ENCODE results near the gene MPPED2. TPM values are rescaled to one million over a fixed set of nuclear protein-coding genes. Genes with fewer than 3 reads are reported as not detected.

MPPED2 gene
- total and polyA plus RNA-seq, 4 experiments from 2014 or later, result not detected

- ChIA-PET POLR2A (ENCODE audit: partially characterized antibody) (no interaction called here), CTCF (ENCODE audit: partially characterized antibody) (no interaction called here)
- H3K36me3 Mint-ChIP-seq, result no peaks in the 10 kb centered on the region
- no peak for DNase-seq
- Histone ChIP-seq H3K4me1 (ENCODE audit: insufficient read depth, low read length) (no peaks in the 10 kb centered on the region), H3K9me3 (ENCODE audit: control insufficient read depth in 1 of 2, low read length in 2 of 2) (no peaks in the 10 kb centered on the region), H3K27me3 (ENCODE audit: insufficient read depth, low read length) (no peaks in the 10 kb centered on the region), H3K27ac (ENCODE audit: low read depth, low read length) (no peak overlapping the region), H3K4me3 (ENCODE audit: low read length in 2 of 2) (no peak overlapping the region), H3K36me3 (ENCODE audit: insufficient read depth, low read length) (no peaks in the 10 kb centered on the region)
- H3K27me3 Mint-ChIP-seq, result peaks cover 5 to 8% of the 10 kb centered on the region in 2 donors
- H3K4me3 Mint-ChIP-seq, result no peak overlapping the region
- H3K9me3 Mint-ChIP-seq, result peaks cover 0 to 2% (median 0%) of the 10 kb centered on the region in 8 donors
- H3K4me1 Mint-ChIP-seq, result no peaks in the 10 kb centered on the region
- H3K27ac Mint-ChIP-seq, result no peak overlapping the region
- intact Hi-C loops (cut with micrococcal nuclease), result no loop called here
Observed at GRCh38 chr11:30485222-30485621, 100.9 kb downstream of the MPPED2 start.

DNA sequence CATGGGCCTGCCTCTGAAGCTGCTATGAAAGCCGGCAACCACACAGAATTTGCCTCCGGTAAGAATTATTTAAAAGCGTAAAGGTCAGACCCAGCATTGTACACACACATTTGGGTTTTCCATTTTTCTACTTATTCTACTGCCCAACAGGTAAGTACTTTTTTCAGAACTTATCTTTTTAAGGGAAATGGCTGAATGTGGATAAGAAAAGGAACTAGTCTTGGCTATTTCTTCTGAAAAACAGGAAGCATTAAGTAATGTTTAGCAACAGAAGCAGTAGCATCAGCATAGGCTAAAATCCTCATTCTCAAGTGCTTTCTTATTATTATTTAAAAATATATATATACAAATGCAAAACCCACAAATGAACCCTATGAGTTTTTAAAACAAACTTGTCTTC lies 103.1 kb downstream of the MPPED2 start:
- H3K27me3 ChIP-seq (ENCODE audit: insufficient read depth, low read length), result no peaks in the 10 kb centered on the region
- no peaks in the 10 kb centered on the region for H3K36me3 ChIP-seq (ENCODE audit: insufficient read depth, low read length)
- no peak for DNase-seq
- H3K36me3 Mint-ChIP-seq, result no peaks in the 10 kb centered on the region
- peaks cover 3 to 10% of the 10 kb centered on the region in 2 donors for H3K27me3 Mint-ChIP-seq
- intact Hi-C loops (cut with micrococcal nuclease), result no loop called here
- ChIA-PET POLR2A (ENCODE audit: partially characterized antibody) (no interaction called here), CTCF (ENCODE audit: partially characterized antibody) (no interaction called here)
- peaks cover 0 to 2% (median 0%) of the 10 kb centered on the region in 8 donors for H3K9me3 Mint-ChIP-seq
- H3K27ac ChIP-seq (ENCODE audit: low read depth, low read length), result no peak overlapping the region
- H3K4me3 ChIP-seq (ENCODE audit: low read length in 2 of 2), result no peak overlapping the region
- H3K9me3 ChIP-seq (ENCODE audit: control insufficient read depth in 1 of 2, low read length in 2 of 2), result no peaks in the 10 kb centered on the region
- H3K4me3 Mint-ChIP-seq, result no peak overlapping the region
- no peaks in the 10 kb centered on the region for H3K4me1 Mint-ChIP-seq
- no peak overlapping the region for H3K27ac Mint-ChIP-seq
- no peaks in the 10 kb centered on the region for H3K4me1 ChIP-seq (ENCODE audit: insufficient read depth, low read length)

GRCh38 chr11:30481796-30482195 lies 104.4 kb downstream of the MPPED2 start:
- H3K4me3 Mint-ChIP-seq, result no peak overlapping the region

DNA sequence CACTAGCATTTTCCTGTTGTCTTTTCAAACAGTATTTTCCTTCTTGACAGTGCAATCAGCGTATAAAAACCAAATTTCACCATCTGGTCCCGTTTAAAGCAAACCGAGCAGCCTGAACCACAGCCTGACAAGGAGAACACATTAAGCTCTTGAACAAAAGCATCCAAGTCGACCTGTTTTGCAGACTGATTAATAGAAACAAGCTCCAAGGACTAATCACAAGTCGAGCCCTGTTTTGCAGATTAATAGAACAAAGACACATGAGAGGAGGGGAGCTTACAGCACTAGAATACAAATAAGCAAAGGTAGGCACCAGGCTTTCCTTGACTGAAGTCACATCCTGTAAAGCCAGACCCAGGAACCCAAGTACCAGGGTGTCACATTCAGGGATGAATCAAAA lies 104.8 kb downstream of the MPPED2 start:
- Histone ChIP-seq H3K27me3 (ENCODE audit: insufficient read depth, low read length) (no peaks in the 10 kb centered on the region), H3K4me1 (ENCODE audit: insufficient read depth, low read length) (no peaks in the 10 kb centered on the region), H3K9me3 (ENCODE audit: control insufficient read depth in 1 of 2, low read length in 2 of 2) (no peaks in the 10 kb centered on the region), H3K27ac (ENCODE audit: low read depth, low read length) (no peak overlapping the region), H3K4me3 (ENCODE audit: low read length in 2 of 2) (no peak overlapping the region), H3K36me3 (ENCODE audit: insufficient read depth, low read length) (no peaks in the 10 kb centered on the region)
- peaks cover 0 to 7% of the 10 kb centered on the region in 2 donors for H3K27me3 Mint-ChIP-seq
- ChIA-PET POLR2A (ENCODE audit: partially characterized antibody) (no interaction called here), CTCF (ENCODE audit: partially characterized antibody) (no interaction called here)
- intact Hi-C loops (cut with micrococcal nuclease), result no loop called here
- DNase-seq, result no peak
- peaks cover 0 to 2% (median 0%) of the 10 kb centered on the region in 8 donors for H3K9me3 Mint-ChIP-seq
- no peak overlapping the region for H3K27ac Mint-ChIP-seq
- no peak overlapping the region for H3K4me3 Mint-ChIP-seq
- no peaks in the 10 kb centered on the region for H3K36me3 Mint-ChIP-seq
- H3K4me1 Mint-ChIP-seq, result no peaks in the 10 kb centered on the region

More at GRCh38 chr11:30481796-30482195, 104.4 kb downstream of the MPPED2 start:
- H3K4me3 ChIP-seq (ENCODE audit: low read length in 2 of 2), result no peak overlapping the region
- no peak overlapping the region for H3K27ac ChIP-seq (ENCODE audit: low read depth, low read length)
- no peaks in the 10 kb centered on the region for H3K9me3 ChIP-seq (ENCODE audit: control insufficient read depth in 1 of 2, low read length in 2 of 2)
- ChIA-PET POLR2A (ENCODE audit: partially characterized antibody) (no interaction called here), CTCF (ENCODE audit: partially characterized antibody) (no interaction called here)
- intact Hi-C loops (cut with micrococcal nuclease), result no loop called here
- H3K27me3 ChIP-seq (ENCODE audit: insufficient read depth, low read length), result no peaks in the 10 kb centered on the region
- Mint-ChIP-seq H3K36me3 (no peaks in the 10 kb centered on the region), H3K4me1 (no peaks in the 10 kb centered on the region), H3K9me3 (peaks cover 0 to 2% (median 0%) of the 10 kb centered on the region in 8 donors), H3K27me3 (peaks cover 0 to 10% of the 10 kb centered on the region in 2 donors), H3K27ac (no peak overlapping the region)
- H3K4me1 ChIP-seq (ENCODE audit: insufficient read depth, low read length), result no peaks in the 10 kb centered on the region
- no peaks in the 10 kb centered on the region for H3K36me3 ChIP-seq (ENCODE audit: insufficient read depth, low read length)
- DNase-seq, result no peak

GRCh38 chr11:30479899-30480298 lies 106.3 kb downstream of the MPPED2 start:
- H3K4me3 Mint-ChIP-seq, result no peak overlapping the region
- Histone ChIP-seq H3K4me3 (ENCODE audit: low read length in 2 of 2) (no peak overlapping the region), H3K36me3 (ENCODE audit: insufficient read depth, low read length) (no peaks in the 10 kb centered on the region), H3K4me1 (ENCODE audit: insufficient read depth, low read length) (no peaks in the 10 kb centered on the region), H3K27ac (ENCODE audit: low read depth, low read length) (no peak overlapping the region), H3K27me3 (ENCODE audit: insufficient read depth, low read length) (no peaks in the 10 kb centered on the region), H3K9me3 (ENCODE audit: control insufficient read depth in 1 of 2, low read length in 2 of 2) (no peaks in the 10 kb centered on the region)
- H3K36me3 Mint-ChIP-seq, result no peaks in the 10 kb centered on the region
- POLR2A ChIA-PET (ENCODE audit: partially characterized antibody), result no interaction called here
- no peaks in the 10 kb centered on the region for H3K4me1 Mint-ChIP-seq
- DNase-seq, result no peak
- CTCF ChIA-PET (ENCODE audit: partially characterized antibody), result no interaction called here
- intact Hi-C loops (cut with micrococcal nuclease), result no loop called here
- peaks cover 0 to 4% of the 10 kb centered on the region in 2 donors for H3K27me3 Mint-ChIP-seq
- peaks cover 0 to 2% (median 0%) of the 10 kb centered on the region in 8 donors for H3K9me3 Mint-ChIP-seq
- no peak overlapping the region for H3K27ac Mint-ChIP-seq

GRCh38 chr11:30478923-30479322 lies 107.2 kb downstream of the MPPED2 start:
- ChIA-PET POLR2A (ENCODE audit: partially characterized antibody) (no interaction called here), CTCF (ENCODE audit: partially characterized antibody) (no interaction called here)
- H3K9me3 ChIP-seq (ENCODE audit: control insufficient read depth in 1 of 2, low read length in 2 of 2), result no peaks in the 10 kb centered on the region
- H3K27me3 ChIP-seq (ENCODE audit: insufficient read depth, low read length), result no peaks in the 10 kb centered on the region
- no peaks in the 10 kb centered on the region for H3K4me1 ChIP-seq (ENCODE audit: insufficient read depth, low read length)
- H3K27ac Mint-ChIP-seq, result no peak overlapping the region
- no peaks in the 10 kb centered on the region for H3K36me3 Mint-ChIP-seq
- H3K4me3 Mint-ChIP-seq, result no peak overlapping the region
- intact Hi-C loops (cut with micrococcal nuclease), result no loop called here
- H3K4me1 Mint-ChIP-seq, result no peaks in the 10 kb centered on the region
- peaks cover 0 to 2% (median 0%) of the 10 kb centered on the region in 8 donors for H3K9me3 Mint-ChIP-seq
- no peak overlapping the region for H3K4me3 ChIP-seq (ENCODE audit: low read length in 2 of 2)
- no peaks in the 10 kb centered on the region for H3K36me3 ChIP-seq (ENCODE audit: insufficient read depth, low read length)
- H3K27me3 Mint-ChIP-seq, result peaks cover 0 to 1% of the 10 kb centered on the region in 2 donors
- H3K27ac ChIP-seq (ENCODE audit: low read depth, low read length), result no peak overlapping the region
- no peak for DNase-seq

DNA sequence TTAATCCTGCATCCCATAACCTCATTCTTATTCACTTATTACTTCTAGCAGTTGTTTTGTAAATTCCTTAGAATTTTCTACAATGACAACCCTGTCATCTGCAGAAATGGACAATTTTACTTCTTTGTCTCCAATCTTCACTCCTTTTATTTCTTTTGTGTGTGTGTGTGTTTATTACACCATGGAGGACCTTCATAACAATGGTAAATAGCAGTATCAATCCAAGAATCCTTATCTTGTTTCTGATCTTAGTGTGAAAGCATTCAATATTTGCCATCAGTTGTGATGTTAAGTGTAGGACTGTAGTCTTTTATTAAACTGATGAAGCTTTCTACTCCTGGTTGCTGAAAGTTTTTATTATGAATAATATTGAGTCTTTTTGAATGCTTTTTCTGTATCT lies 109.1 kb downstream of the MPPED2 start:
- no peak overlapping the region for H3K4me3 ChIP-seq (ENCODE audit: low read length in 2 of 2)
- CTCF ChIA-PET (ENCODE audit: partially characterized antibody), result no interaction called here
- no peaks in the 10 kb centered on the region for H3K27me3 ChIP-seq (ENCODE audit: insufficient read depth, low read length)

More for the DNA sequence above, 109.1 kb downstream of the MPPED2 start:
- Mint-ChIP-seq H3K27ac (no peak overlapping the region), H3K36me3 (no peaks in the 10 kb centered on the region), H3K4me1 (no peaks in the 10 kb centered on the region), H3K27me3 (peaks cover 0 to 1% of the 10 kb centered on the region in 2 donors), H3K4me3 (no peak overlapping the region), H3K9me3 (peaks cover 0 to 3% (median 0%) of the 10 kb centered on the region in 8 donors)
- DNase-seq, result no peak
- POLR2A ChIA-PET (ENCODE audit: partially characterized antibody), result no interaction called here
- intact Hi-C loops (cut with micrococcal nuclease), result no loop called here
- Histone ChIP-seq H3K4me1 (ENCODE audit: insufficient read depth, low read length) (no peaks in the 10 kb centered on the region), H3K27ac (ENCODE audit: low read depth, low read length) (no peak overlapping the region), H3K36me3 (ENCODE audit: insufficient read depth, low read length) (no peaks in the 10 kb centered on the region), H3K9me3 (ENCODE audit: control insufficient read depth in 1 of 2, low read length in 2 of 2) (no peaks in the 10 kb centered on the region)

Data from CD4-positive, alpha-beta memory T cell (primary cell).